Measurements from ENCODE around the gene MAEA. TPM values are rescaled to one million over a fixed set of nuclear protein-coding genes. Genes with fewer than 3 reads are reported as not detected.

MAEA gene
- total and polyA plus RNA-seq, 9 of the 15 experiments (the other 6 are each of a cell fraction or from before 2014, with no cell fraction given), result 2.1 to 86.5 (median 45.0) TPM

- CTCF ChIA-PET (ENCODE audit: low intra/inter-chr PET ratio), result no interaction called here
- intact Hi-C loops (cut with micrococcal nuclease) (no loop called here), in situ Hi-C loops (cut with MboI) (no loop called here)
- Histone ChIP-seq H4K20me1 (replicated peaks; ENCODE audit: control insufficient read depth, insufficient read depth, low read length) (no peaks in the 10 kb centered on the region), H3K4me3 (no peak overlapping the region), H3K36me3 (ENCODE audit: control insufficient read depth, insufficient read depth, low read length) (no peaks in the 10 kb centered on the region; the same call in 2 of the 3 replicates), H3K4me1 (replicated peaks in 1 of 2; ENCODE audit: control insufficient read depth in 2 of 2, insufficient read depth in 2 of 2, low read length in 2 of 2) (peaks cover 0 to 21% of the 10 kb centered on the region in 2 experiments; a peak in 2 of 5 replicates), H2AFZ (ENCODE audit: low read depth, low read length) (no peak overlapping the region), H3K9me1 (ENCODE audit: control insufficient read depth, insufficient read depth, low read length) (no peaks in the 10 kb centered on the region), H3K9me3 (replicated peaks; ENCODE audit: control insufficient read depth, insufficient read depth, low read depth, low read length) (no peaks in the 10 kb centered on the region), H3K27me3 (ENCODE audit: control insufficient read depth in 2 of 2, insufficient read depth in 2 of 2, low read length in 2 of 2) (no peaks in the 10 kb centered on the region), H3K79me2 (ENCODE audit: control insufficient read depth, insufficient read depth, low read length) (no peaks in the 10 kb centered on the region), H3K27ac (ENCODE audit: extremely low read depth, low read depth, low read length) (no peak overlapping the region), H3K9ac (ENCODE audit: insufficient read depth in 1 of 2, low read depth in 2 of 2, low read length in 2 of 2) (peak overlapping the region in 1 of 2 experiments; percentile 26; a peak in 1 of 4 replicates), H3K4me2 (ENCODE audit: insufficient read depth, low read length) (no peak overlapping the region)
- TF ChIP-seq ZNF778 (CRISPR knock-in tag; IDR thresholded peaks at IDR 0.05), result no peak
- TF ChIP-seq HDAC6 (IDR thresholded peaks at IDR 0.05; ENCODE audit: low read depth, low read length), result no peak
- no peak for TF ChIP-seq ZNF3 (CRISPR knock-in tag; IDR thresholded peaks at IDR 0.05)
- no peak for TF ChIP-seq U2AF1 (optimal IDR thresholded peaks at IDR 0.05; ENCODE audit: low read depth, low read length)
- TF ChIP-seq ZNF79 (CRISPR knock-in tag; IDR thresholded peaks at IDR 0.05; ENCODE audit: low read depth), result no peak
- TF ChIP-seq HOXB6 (CRISPR knock-in tag; IDR thresholded peaks at IDR 0.05; ENCODE audit: borderline replicate concordance), result no peak
- no peak for TF ChIP-seq HMG20B (CRISPR knock-in tag; IDR thresholded peaks at IDR 0.05)
- TF ChIP-seq PTRF (tag; IDR thresholded peaks at IDR 0.05), result no peak
- TF ChIP-seq ZNF551 (CRISPR knock-in tag; IDR thresholded peaks at IDR 0.05), result no peak
- TF ChIP-seq FOSL1 (tag; conservative IDR thresholded peaks at IDR 0.05), result no peak
- no peak for TF ChIP-seq SP2 (IDR thresholded peaks at IDR 0.05; ENCODE audit: extremely low read depth, low read depth, low read length, poor library complexity, severe bottlenecking)
- no peak for TF ChIP-seq MTA2 (IDR thresholded peaks at IDR 0.05; ENCODE audit: low read depth)
- TF ChIP-seq SIN3A (IDR thresholded peaks at IDR 0.05; ENCODE audit: borderline replicate concordance in 2 of 2, control insufficient read depth in 1 of 2, low read depth in 2 of 2, low read length in 2 of 2), result no peak
- no peak for TF ChIP-seq SMARCE1 (IDR thresholded peaks at IDR 0.05)
- no peak for TF ChIP-seq ZNF217 (CRISPR knock-in tag; IDR thresholded peaks at IDR 0.05)
- ATAC-seq, result no peak
- WGBS (ENCODE audit: insufficient coverage, low coverage, missing lambda C conversion rate), result 90% methylated on average over 28 of the region's 36 CpGs
- no TSS peak for BruUV-seq (replicated peaks)
- POLR2A ChIA-PET, result interaction anchor here (0.6 to 1.4 kb wide), 2 partner anchors 14 to 856 kb away, joined by 3 to 4 read pairs; no protein-coding TSS in a partner anchor
- DNase-seq (ENCODE audit: extremely low read depth in 1 of 4, low spot score in 3 of 4), result no peak
- FAIRE-seq, result no peak
These were observed 85.5 kb downstream of the MAEA start for GRCh38 chr4:1375051-1375721.
